Ishikawa (cell line): Measurements from ENCODE around the gene PTTG1.

Experiments
- CREB1 ChIP-seq: IDR thresholded peaks from 2 replicates; pipeline ENCODE4 v1.6.1; 2012; ENCODE audit warnings: low read depth
- EGR1 ChIP-seq: IDR thresholded peaks from 2 replicates; pipeline ENCODE4 v1.6.1; 2012
- EP300 ChIP-seq: IDR thresholded peaks from 2 replicates; pipeline ENCODE4 v1.6.1; 2012; ENCODE audit warnings: borderline replicate concordance
- FOXM1 ChIP-seq: IDR thresholded peaks from 2 replicates; pipeline ENCODE4 v1.6.1; 2012; ENCODE audit warnings: low read depth, borderline replicate concordance
- MAX ChIP-seq: IDR thresholded peaks from 2 replicates; pipeline ENCODE4 v1.6.1; 2012
- RAD21 ChIP-seq: IDR thresholded peaks from 2 replicates; pipeline ENCODE4 v1.6.1; 2012; ENCODE audit warnings: low read depth
- TAF1 ChIP-seq: IDR thresholded peaks from 2 replicates; pipeline ENCODE4 v1.6.1; 2012; ENCODE audit warnings: low read depth, mild to moderate bottlenecking
- TCF12 ChIP-seq: IDR thresholded peaks from 2 replicates; pipeline ENCODE4 v1.6.1; 2012; ENCODE audit warnings: low read depth
- TEAD4 ChIP-seq: IDR thresholded peaks from 2 replicates; pipeline ENCODE4 v1.6.1; 2012
- USF1 ChIP-seq: IDR thresholded peaks from 2 replicates; pipeline ENCODE4 v1.6.1; 2012
- YY1 ChIP-seq: IDR thresholded peaks from 2 replicates; pipeline ENCODE4 v1.6.1; 2012; ENCODE audit warnings: low read depth

GRCh38 chr5:160385496-160385895, 36.2 kb upstream of the PTTG1 start:
- no peak for TF ChIP-seq TCF12
- TF ChIP-seq USF1: no peak
- no peak for TF ChIP-seq FOXM1
- no peak for TF ChIP-seq CREB1
- TF ChIP-seq RAD21: no peak
- TF ChIP-seq YY1: no peak
- TF ChIP-seq EGR1: no peak
- no peak for TF ChIP-seq MAX
- TF ChIP-seq TAF1: no peak
- TF ChIP-seq EP300: no peak
- no peak for TF ChIP-seq TEAD4
